ENCODE results near the gene GBGT1. TPM values are rescaled to one million over a fixed set of nuclear protein-coding genes. Genes with fewer than 3 reads are reported as not detected.

GBGT1 gene
- total RNA-seq, 4 donors from 2014 or later: 0.15 to 10.3 (median 5.6) TPM

DNA sequence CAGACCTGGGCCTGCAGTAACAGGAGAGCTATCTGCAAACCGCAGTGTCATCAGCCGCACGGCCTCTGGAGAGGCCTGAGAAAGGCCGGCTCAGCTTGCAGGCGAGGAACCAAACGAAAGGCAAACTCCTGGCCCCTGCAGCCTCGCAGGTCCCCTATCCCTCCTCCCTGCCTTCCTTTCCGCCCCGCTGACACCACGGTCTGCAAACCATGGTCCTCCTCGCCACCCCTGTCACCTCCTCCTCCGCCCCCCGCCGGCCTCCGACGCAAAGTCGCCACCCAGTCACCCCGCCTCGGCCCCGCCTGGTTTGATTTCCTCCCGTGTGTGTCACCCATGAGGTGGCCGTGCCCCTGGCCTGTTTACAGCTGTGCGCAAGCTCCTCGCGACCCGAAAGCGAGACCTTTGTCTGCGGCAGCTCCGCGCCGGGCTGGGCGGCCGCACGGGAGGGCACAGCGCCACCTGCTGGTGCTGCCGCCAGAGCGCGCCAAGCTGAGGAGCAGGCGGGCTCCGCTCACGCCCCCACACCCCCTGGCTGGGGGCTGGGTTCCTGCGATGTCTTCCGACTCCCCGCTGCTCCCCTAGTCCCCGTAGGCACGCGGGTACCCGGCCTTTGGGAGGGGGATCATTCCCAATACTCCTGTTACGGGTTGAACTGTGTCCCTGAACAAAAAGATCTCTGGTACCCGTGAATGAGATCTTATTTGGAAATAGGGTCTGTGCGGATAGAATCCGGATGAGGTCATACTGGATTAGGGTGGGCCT lies 19.4 kb downstream of the GBGT1 start:
- ATAC-seq: peak; percentile 52 to 65
- H3K36me3 ChIP-seq: no peaks in the 10 kb centered on the region
- in situ Hi-C loops (cut with MboI; ENCODE audit: low sequenced_read_pairs in 4 of 4) (loop anchor here in 2 of 4 donors (5.0 to 10.0 kb wide), 2 partner anchors 37 to 120 kb away; no protein-coding TSS in a partner anchor), intact Hi-C loops (cut with DNase I; ENCODE audit: low total_unique reads) (loop anchor here (1.0 kb wide), 1 partner anchor 30 kb away; no protein-coding TSS in a partner anchor)
- peak; percentile 71 to 90 for TF ChIP-seq POLR2A (IDR thresholded peaks at IDR 0.05)
- TF ChIP-seq, protein P1, sequence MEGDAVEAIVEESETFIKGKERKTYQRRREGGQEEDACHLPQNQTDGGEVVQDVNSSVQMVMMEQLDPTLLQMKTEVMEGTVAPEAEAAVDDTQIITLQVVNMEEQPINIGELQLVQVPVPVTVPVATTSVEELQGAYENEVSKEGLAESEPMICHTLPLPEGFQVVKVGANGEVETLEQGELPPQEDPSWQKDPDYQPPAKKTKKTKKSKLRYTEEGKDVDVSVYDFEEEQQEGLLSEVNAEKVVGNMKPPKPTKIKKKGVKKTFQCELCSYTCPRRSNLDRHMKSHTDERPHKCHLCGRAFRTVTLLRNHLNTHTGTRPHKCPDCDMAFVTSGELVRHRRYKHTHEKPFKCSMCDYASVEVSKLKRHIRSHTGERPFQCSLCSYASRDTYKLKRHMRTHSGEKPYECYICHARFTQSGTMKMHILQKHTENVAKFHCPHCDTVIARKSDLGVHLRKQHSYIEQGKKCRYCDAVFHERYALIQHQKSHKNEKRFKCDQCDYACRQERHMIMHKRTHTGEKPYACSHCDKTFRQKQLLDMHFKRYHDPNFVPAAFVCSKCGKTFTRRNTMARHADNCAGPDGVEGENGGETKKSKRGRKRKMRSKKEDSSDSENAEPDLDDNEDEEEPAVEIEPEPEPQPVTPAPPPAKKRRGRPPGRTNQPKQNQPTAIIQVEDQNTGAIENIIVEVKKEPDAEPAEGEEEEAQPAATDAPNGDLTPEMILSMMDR (IDR thresholded peaks at IDR 0.05 in 4 of 5, conservative IDR thresholded peaks at IDR 0.05 in 1 of 5): peak; percentile 96 to 100 (median 99)
- peak overlapping the region; percentile 52 to 55 (median 53) for H3K4me3 ChIP-seq
- no peaks in the 10 kb centered on the region for H3K9me3 ChIP-seq
- peak; percentile 87 for DNase-seq
- peaks cover 41 to 44% of the 10 kb centered on the region in 2 donors for H3K4me1 ChIP-seq
- H3K27ac ChIP-seq: peak overlapping the region; percentile 79 to 100 (median 90)
- H3K27me3 ChIP-seq: no peaks in the 10 kb centered on the region

DNA sequence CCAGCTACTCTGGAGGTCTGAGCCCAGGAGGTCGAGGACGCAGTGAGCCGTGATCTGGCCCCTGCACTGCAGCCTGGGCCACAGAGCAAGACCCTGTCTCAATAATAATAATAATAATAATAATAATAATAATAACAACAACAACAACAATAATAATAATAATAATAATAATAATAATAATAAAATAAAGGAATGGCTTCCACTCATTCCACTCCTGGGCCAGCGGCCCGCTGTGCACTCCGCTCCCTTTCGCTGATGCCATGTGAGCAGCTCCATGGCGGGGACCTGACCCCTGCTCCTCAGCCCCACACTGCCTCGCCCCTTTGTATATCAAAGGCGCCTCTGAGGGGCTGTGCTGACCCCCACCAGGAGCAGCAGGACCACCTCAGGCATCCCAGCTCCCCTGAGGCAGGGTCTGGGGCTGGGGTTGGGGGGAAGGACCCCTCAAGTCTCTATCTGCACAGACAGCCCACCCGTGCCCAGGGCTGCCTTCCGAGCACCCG lies 20.0 kb downstream of the GBGT1 start:
- Histone ChIP-seq H3K27ac (peak overlapping the region; percentile 79 to 100 (median 90)), H3K27me3 (no peaks in the 10 kb centered on the region), H3K4me3 (peak overlapping the region; percentile 52 to 55 (median 53)), H3K9me3 (no peaks in the 10 kb centered on the region), H3K36me3 (no peaks in the 10 kb centered on the region), H3K4me1 (peaks cover 47 to 49% of the 10 kb centered on the region in 2 donors)
- in situ Hi-C loops (cut with MboI; ENCODE audit: low sequenced_read_pairs in 4 of 4) (loop anchor here in 2 of 4 donors (5.0 to 10.0 kb wide), 2 partner anchors 36 to 119 kb away; no protein-coding TSS in a partner anchor), intact Hi-C loops (cut with DNase I; ENCODE audit: low total_unique reads) (loop anchor here (1.0 kb wide), 1 partner anchor 29 kb away; no protein-coding TSS in a partner anchor)
- no peak for ATAC-seq
- no peak for TF ChIP-seq POLR2A (IDR thresholded peaks at IDR 0.05)
- TF ChIP-seq, protein P1 (IDR thresholded peaks at IDR 0.05 in 4 of 5, conservative IDR thresholded peaks at IDR 0.05 in 1 of 5): no peak
- DNase-seq: no peak

DNA sequence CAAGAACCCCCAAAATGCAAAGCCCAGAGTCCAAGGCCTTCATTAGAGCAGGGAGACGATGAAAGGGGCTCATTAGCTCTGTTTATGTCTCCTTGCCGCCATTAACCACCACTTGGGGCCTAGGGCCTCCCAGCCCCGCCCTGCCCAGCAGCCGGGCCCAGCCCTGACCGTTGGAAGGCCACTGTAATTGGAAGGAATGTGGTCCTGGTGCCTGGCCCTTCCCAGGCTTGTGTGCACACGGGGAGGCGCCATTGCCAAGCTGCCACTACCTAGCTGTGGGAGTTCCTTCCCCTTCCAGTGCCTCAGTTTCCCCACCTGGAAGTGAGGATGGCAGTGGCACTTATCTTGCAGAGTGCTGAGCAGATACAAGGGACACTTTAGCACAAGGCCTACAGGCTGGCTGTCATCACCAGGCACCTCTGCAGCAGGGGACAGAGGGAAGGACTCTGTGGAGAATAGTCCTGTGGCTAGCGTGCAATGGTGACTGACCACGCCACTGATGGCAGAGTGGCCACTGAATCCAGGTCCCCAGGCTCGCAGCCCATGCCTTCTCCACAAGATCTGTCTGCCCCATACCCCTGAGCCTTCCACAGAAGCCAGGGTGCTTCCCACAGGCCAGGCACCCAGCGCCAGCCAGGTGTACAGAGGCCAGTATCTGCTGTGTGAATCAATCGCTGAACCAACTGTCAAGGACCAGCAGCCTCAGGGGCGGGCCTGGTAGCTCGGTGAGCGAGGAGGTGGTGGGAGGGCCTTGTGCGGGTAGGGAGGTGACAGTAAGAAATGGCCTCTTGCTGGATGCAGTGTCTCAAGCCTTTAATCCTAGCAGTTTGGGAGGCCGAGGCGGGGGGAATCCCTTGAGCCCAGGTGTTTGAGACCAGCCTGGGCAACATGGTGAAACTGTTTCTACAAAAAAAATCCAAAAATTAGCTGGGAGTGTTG lies 20.8 kb downstream of the GBGT1 start:
- no peaks in the 10 kb centered on the region for H3K9me3 ChIP-seq
- ATAC-seq (no peak), DNase-seq (no peak)
- no peak overlapping the region for H3K4me3 ChIP-seq
- in situ Hi-C loops (cut with MboI; ENCODE audit: low sequenced_read_pairs in 4 of 4): loop anchor here in 2 of 4 donors (5.0 to 10.0 kb wide), 2 partner anchors 36 to 118 kb away; no protein-coding TSS in a partner anchor
- intact Hi-C loops (cut with DNase I; ENCODE audit: low total_unique reads): no loop called here
- peak overlapping the region; percentile 19 to 100 (median 90) for H3K27ac ChIP-seq
- TF ChIP-seq POLR2A (IDR thresholded peaks at IDR 0.05): no peak
- TF ChIP-seq, protein P1 (IDR thresholded peaks at IDR 0.05 in 4 of 5, conservative IDR thresholded peaks at IDR 0.05 in 1 of 5): no peak
- H3K27me3 ChIP-seq: no peaks in the 10 kb centered on the region
- H3K36me3 ChIP-seq: no peaks in the 10 kb centered on the region
- peaks cover 47 to 50% of the 10 kb centered on the region in 2 donors for H3K4me1 ChIP-seq

DNA sequence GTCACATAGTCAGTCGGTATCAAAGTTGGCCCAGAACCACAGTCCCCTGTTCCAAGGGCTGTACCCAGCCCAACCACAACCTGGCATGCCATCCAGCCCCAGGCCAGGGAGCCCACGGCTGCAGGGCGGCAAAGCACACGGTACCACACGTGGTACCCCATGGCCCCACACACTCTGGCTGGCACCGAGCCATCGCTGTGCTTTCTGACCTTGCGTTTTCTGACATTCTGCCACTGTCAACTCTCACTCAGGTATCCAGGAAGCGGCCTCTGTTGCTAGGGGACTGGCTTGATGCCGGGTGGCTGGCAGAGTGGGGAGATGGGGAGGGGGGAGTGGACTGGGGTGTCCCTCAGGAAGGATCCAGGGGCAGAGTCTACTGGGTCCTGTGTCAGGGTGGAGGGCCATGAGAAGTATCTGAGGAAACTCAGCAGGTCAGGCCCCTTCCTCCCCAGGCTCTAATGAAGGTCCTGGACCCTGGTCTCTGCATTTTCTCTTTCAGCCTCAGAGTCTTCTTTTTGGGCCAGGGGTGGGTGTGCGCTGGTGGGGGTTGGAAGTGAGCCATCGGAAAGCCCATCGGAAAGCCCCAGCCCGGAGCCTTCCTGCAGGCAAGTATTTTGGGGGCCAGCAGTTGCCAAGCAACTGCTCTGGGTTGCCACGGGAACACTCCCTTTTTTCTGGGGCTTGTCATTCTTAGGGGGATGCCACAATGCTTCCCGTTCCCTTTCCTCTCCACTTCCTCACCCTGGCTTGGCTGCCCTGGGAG lies 21.7 kb downstream of the GBGT1 start:
- intact Hi-C loops (cut with DNase I; ENCODE audit: low total_unique reads): no loop called here

More for the DNA sequence above, 21.7 kb downstream of the GBGT1 start:
- Histone ChIP-seq H3K36me3 (no peaks in the 10 kb centered on the region), H3K27ac (peak overlapping the region in 3 of 4 donors; percentile 19 to 100 (median 54)), H3K4me3 (no peak overlapping the region), H3K27me3 (no peaks in the 10 kb centered on the region), H3K9me3 (no peaks in the 10 kb centered on the region), H3K4me1 (peaks cover 47 to 51% of the 10 kb centered on the region in 2 donors)
- in situ Hi-C loops (cut with MboI; ENCODE audit: low sequenced_read_pairs in 4 of 4): loop anchor here in 2 of 4 donors (5.0 to 10.0 kb wide), 2 partner anchors 35 to 117 kb away; no protein-coding TSS in a partner anchor
- ATAC-seq: no peak
- DNase-seq: no peak
- TF ChIP-seq, protein P1 (IDR thresholded peaks at IDR 0.05 in 4 of 5, conservative IDR thresholded peaks at IDR 0.05 in 1 of 5): no peak
- TF ChIP-seq POLR2A (IDR thresholded peaks at IDR 0.05): no peak

Measured in gastrocnemius medialis (tissue), 4 donors.